Mesothelial cell of epicardium (in vitro differentiated cells): ENCODE measurements around the gene TMEM80. TPM values are rescaled to one million over a fixed set of nuclear protein-coding genes. Genes with fewer than 3 reads are reported as not detected.
A peak's percentile ranks its signal among the peaks of the same experiment; 100 is the strongest.

Experiments
- DNase-seq, 2 experiments: peaks; one replicate each; pipeline ENCODE4 v3.0.0; 2021; ENCODE audit warnings: low spot score in 2 of 2; ENCODE audit not compliant: unreplicated experiment in 2 of 2
- H3K27ac Mint-ChIP-seq: 2 replicates; pipeline ENCODE4 v1.8.0; 2021; ENCODE audit warnings: mixed read lengths
- H3K27me3 Mint-ChIP-seq: 2 replicates; pipeline ENCODE4 v1.8.0; 2021; ENCODE audit warnings: low read depth, mixed read lengths
- H3K36me3 Mint-ChIP-seq: 2 replicates; pipeline ENCODE4 v1.8.0; 2021; ENCODE audit warnings: mixed read lengths
- H3K4me1 Mint-ChIP-seq: 2 replicates; pipeline ENCODE4 v1.8.0; 2021; ENCODE audit warnings: mixed read lengths
- H3K4me3 Mint-ChIP-seq: 2 replicates; pipeline ENCODE4 v1.8.0; 2021; ENCODE audit warnings: mild to moderate bottlenecking, moderate library complexity, mixed read lengths
- H3K9me3 Mint-ChIP-seq: 2 replicates; pipeline ENCODE4 v1.8.0; 2021; ENCODE audit warnings: mixed read lengths
- total RNA-seq: library from RNA; stranded (reverse); gene quantifications from 3 replicates; pipeline ENCODE4 v1.2.1, GENCODE V29; 2021
- TF ChIP-seq, protein P1 (sequence below): fragments of 200-600 bp; sonication (generic); IDR thresholded peaks from one replicate; pipeline ENCODE4 v1.5.0; 2021; ENCODE audit warnings: antibody characterized with exemption; ENCODE audit not compliant: unreplicated experiment

The TMEM80 gene
- total RNA-seq, 1 donor from 2014 or later = 28.7 TPM

DNA sequence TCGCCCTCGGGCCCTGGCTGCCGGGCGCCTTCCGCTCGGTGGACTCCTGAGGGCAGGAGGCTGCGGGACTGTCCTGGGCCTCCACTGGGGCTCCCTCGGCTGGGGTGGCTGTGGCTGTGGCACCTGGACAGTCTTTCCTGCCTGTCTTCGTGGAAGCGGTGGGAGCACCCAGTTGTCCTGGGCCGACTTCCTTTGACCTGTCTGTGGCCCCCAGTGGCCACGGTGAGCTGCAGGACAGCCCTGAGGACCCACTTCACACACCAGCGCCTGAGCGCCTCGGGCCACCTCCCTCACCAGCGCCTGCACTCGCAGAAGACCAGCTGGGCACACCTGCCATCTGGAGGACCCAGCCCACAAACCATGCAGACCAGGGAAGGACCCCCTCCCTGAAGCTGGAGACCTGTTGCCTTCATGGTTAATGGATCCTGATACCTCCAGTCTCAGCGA is 8.6 kb downstream of the TMEM80 start:
- Mint-ChIP-seq H3K9me3 (no peaks in the 10 kb centered on the region), H3K4me1 (peaks cover 16% of the 10 kb centered on the region), H3K27ac (no peak overlapping the region), H3K4me3 (no peak overlapping the region), H3K36me3 (peaks cover 1% of the 10 kb centered on the region), H3K27me3 (peaks cover 6% of the 10 kb centered on the region)
- TF ChIP-seq, protein P1, sequence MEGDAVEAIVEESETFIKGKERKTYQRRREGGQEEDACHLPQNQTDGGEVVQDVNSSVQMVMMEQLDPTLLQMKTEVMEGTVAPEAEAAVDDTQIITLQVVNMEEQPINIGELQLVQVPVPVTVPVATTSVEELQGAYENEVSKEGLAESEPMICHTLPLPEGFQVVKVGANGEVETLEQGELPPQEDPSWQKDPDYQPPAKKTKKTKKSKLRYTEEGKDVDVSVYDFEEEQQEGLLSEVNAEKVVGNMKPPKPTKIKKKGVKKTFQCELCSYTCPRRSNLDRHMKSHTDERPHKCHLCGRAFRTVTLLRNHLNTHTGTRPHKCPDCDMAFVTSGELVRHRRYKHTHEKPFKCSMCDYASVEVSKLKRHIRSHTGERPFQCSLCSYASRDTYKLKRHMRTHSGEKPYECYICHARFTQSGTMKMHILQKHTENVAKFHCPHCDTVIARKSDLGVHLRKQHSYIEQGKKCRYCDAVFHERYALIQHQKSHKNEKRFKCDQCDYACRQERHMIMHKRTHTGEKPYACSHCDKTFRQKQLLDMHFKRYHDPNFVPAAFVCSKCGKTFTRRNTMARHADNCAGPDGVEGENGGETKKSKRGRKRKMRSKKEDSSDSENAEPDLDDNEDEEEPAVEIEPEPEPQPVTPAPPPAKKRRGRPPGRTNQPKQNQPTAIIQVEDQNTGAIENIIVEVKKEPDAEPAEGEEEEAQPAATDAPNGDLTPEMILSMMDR = no peak
- no peak for DNase-seq

DNA sequence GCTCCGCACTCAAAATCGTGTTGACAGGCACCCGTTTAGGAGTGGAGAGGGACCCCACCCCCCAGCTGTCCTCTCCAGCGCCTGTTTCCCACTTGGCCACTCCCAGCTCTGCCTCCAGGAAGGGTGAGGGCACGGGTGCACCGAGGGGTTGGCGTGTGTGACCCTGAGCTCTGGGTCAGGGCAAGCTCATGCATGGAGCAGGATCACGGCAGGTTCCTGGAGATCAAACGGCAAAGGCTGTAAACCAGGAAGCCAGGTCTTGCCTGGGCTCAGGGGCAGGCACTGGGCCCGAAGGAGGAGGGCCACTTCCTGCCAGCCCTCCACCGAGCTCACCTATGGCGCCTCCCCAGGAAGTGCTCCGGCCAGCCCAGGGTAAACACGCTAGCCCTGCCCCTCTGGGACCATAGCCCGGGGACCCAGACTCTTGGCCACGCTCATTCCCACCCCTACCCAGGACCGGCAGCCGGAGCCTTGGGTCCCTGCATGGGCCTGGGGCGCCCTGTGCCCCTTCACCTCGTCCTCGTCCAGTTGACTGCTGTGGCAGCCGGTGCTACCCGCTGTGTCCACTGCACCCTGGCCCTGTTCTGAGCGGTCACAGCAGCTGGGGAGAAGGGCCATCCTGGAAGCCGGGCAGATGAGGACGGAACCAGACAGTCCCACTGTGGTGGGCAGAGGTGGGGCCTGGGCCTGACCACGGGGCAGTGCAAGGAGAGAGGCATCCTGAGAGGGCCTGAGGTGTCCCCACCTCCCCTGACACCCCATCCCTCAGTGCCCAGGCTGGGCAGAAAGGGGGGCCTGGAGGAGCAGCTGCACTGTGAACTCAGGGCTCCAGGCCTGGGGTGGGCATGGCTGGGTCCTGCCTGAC is 9.4 kb downstream of the TMEM80 start:
- Mint-ChIP-seq H3K36me3 (peaks cover 1% of the 10 kb centered on the region), H3K27me3 (peaks cover 6% of the 10 kb centered on the region), H3K9me3 (no peaks in the 10 kb centered on the region), H3K4me1 (peaks cover 16% of the 10 kb centered on the region), H3K4me3 (peak overlapping the region; percentile 63), H3K27ac (peak overlapping the region; percentile 39)
- no peak for DNase-seq
- TF ChIP-seq, protein P1 = no peak

DNA sequence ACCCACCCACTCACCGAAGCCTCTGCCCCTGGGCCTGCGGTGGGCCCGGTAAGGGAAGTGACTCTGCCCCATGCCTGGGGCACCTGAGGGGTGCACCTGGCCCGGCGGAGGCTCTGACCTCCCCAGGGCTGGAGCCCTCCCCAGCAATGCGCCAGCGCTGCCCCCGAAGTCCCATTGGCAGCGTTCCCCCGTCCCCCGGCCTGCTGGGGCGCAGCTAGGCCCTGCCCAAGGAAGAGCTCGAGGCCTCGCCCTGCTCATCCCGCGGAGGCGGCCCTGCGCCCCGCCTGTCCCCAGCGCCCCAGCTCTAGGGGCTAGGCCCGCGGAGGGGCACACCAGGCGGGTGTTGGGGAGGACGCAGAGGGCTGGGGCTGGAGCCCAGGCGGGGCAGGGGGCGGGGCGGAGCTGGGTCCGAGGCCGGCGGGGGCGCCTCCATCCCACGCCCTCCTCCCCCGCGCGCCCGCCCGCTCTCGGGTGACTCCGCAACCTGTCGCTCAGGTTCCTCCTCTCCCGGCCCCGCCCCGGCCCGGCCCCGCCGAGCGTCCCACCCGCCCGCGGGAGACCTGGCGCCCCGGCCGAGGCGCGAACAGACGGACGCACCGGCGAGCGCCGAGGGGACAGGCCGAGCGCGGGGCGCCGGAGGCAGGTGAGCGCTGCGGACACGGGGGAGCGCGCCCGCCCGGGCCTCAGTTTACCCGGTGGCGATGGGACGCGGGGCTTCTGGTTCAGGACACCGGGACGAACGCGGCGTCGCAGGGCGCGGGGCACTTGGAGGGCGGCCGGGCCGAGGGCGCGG is 10.2 kb downstream of the TMEM80 start, which contains the start of gene EPS8L2:
Gene EPS8L2 (plus strand): TSS at position 586 of the 793 bp plus-strand sequence. CDS start 3,177 bp downstream, outside the sequence.
- DNase-seq = no peak
- Mint-ChIP-seq H3K4me3 (peak within 1 kb of the TSS; percentile 68), H3K36me3 (peaks cover 1% of the 10 kb centered on the region), H3K27me3 (peaks cover 6% of the 10 kb centered on the region), H3K27ac (peak within 1 kb of the TSS; percentile 91), H3K4me1 (peaks cover 16% of the 10 kb centered on the region), H3K9me3 (no peaks in the 10 kb centered on the region)
- TF ChIP-seq, protein P1 = no peak

DNA sequence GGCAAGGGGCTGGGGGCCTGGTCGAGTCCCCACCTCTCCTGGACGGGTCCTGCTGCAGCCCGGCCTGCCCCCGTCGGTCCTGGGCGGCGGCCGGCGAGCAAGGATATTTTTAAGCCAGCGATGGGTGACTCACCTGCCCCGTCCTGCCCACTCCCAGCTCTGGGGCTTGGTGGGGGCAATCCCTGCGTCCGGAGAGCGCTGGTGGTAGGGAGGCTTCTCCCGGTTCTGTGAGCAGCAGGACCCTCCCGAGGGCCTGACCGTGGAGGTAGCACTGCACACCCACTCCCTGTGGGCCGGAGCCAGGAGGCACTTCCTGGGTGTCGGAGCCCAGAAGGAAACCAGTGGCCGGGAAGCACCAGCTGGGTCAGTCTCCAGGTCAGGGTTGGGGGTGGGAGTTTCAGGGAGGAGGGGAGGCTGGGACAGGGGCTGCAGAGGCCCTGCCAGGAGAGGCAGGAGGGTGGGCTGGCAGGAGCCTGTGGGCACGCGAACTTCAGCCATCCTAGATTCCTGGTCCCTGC is 10.9 kb downstream of the TMEM80 start:
- Mint-ChIP-seq H3K27ac (peak overlapping the region; percentile 56), H3K4me1 (peaks cover 18% of the 10 kb centered on the region), H3K4me3 (peak overlapping the region; percentile 68), H3K36me3 (peaks cover 2% of the 10 kb centered on the region), H3K9me3 (no peaks in the 10 kb centered on the region), H3K27me3 (peaks cover 6% of the 10 kb centered on the region)
- DNase-seq = no peak
- TF ChIP-seq, protein P1 = no peak

DNA sequence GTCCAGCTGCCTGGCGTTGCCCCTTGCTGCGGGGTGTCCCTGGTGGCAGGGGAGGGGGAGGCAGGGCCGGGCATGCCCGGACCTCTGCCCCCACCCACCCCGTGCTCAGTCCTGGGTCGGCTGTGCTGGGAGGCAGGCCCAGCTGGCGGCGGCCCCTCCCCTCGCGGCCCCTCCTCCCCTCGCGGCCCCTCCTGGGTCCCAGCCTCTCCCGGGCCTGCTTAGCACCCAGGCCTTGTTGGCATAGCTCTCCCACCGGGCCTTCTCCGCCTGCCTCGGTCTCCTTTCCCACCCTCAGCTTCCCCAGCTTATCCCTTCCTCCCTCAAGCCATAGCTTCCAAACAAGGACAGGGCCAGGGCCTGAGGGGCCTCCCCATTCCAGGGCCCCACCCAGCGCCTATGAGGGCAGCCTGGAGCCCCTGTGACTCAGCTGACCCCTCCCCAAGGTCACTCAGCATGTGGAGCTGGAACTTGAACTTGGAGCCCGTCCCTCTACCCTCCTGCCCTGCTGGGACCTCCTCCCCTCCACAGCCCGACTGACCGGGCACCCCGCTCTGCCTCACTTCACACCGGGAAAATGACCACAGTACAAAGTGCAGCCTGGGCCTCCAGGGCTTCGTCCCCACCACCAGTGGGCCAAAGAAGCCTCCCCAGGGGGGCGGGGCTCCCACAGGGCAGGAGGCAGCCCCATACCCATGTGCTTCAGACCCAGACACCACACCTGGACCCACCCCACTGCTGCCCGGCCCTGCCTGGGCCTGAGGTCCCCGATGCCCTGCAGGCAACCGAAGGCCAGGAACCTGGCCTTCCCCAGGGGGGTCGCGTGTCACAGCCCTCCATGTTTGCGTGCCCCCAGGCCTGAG is 11.6 kb downstream of the TMEM80 start:
- TF ChIP-seq, protein P1 = no peak
- Mint-ChIP-seq H3K27ac (peak overlapping the region; percentile 91), H3K9me3 (no peaks in the 10 kb centered on the region), H3K27me3 (peaks cover 6% of the 10 kb centered on the region), H3K4me1 (peaks cover 18% of the 10 kb centered on the region), H3K36me3 (peaks cover 2% of the 10 kb centered on the region), H3K4me3 (peak overlapping the region; percentile 68)
- DNase-seq = no peak
